ACHN (cell line): ENCODE results near the gene ERCC8.
"Not testable (repeated sequence)": the region's sequence is repeated elsewhere in the genome, so short reads cannot be mapped to it uniquely, and the experiment has no call there.

Experiments
- DNase-seq: peaks from one replicate; pipeline ENCODE4 v3.0.0-alpha.2; 2015
- in situ Hi-C: cut with HindIII; loops from 2 replicates; pipeline ENCODE4 v1.10.0; 2017; ENCODE audit warnings: low sequenced_read_pairs, low pct_ligation_motif_present, low pct_unique_long_range_greater_than_20kb

ERCC8 gene

DNA sequence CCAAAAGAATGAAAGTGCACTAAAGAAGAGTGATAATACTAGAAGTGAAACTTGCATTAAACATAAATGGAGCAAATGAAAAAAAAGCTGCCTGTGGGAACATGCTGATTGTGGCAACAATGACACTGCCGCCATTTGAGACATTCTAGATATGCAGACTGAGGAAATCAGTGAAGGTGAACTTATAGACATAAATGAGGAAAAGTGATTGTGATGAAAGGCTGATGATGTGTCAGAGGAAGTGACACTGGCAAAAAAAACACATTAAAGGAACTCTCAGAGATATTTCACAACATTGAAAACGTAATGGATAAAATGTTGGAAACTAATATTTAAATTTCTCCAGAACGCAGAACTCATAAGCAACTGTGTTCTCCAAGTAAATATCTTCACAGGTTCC lies 1.2 kb downstream of the ERCC8 start:
- DNase-seq: no peak
- in situ Hi-C loops: no loop called here

DNA sequence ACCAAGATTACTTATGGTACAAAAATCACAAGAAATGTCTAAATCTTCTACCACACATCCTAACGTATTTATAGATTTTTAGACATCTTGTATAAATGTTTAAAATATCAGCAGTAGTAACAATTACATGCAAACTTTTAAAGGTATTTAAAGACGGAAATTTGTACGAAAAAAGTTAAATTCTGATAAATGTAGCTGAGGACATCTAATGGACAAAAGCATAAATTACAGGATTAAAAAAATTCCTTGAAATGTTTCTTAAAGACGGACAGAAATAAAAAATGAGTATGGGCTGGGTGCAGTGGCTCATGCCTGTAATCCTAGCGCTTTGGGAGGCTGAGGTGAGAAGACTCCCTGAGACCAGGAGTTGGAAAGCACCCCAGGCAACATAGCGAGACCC lies 15.8 kb downstream of the ERCC8 start:
- in situ Hi-C loops: no loop called here
- peak; percentile 19 for DNase-seq

DNA sequence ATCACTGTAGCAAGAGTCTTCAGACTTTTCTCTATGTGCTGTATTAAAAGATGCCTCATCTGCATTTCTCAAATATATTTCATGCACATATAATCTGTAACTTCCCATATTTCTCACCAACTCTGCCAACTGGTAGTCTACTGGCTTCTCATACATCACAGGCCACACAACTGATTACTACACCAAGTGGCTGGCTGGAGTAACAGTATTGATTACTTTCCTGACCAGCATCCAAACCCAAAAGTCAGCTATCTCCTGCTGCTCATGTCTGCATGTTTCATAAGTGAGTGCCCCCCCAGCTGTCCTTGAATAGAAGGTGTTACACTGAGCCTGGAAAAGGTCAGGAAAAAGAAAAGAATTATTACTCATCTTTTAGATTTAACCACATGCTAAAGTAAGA lies 17.4 kb downstream of the ERCC8 start:
- in situ Hi-C loops: no loop called here
- DNase-seq: no peak

DNA sequence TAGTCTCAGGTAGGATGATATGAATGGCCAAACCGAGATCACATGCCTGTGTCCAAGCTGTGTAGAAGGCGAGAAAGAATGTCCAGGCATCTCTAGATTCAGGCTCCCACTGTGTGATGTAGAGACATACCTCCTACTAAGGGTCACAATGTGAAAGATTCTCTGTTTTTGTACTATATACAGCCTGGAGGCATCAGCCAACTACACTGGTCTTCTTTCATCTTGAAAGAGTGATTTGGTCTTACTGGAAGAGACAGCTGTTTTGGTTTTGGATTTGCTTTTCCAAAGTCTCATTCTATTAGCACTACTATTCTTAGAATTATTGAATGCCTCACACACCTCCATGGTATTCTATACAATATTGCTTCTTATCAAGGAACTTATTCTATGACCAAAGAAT lies 26.4 kb downstream of the ERCC8 start:
- no peak for DNase-seq
- in situ Hi-C loops: no loop called here

DNA sequence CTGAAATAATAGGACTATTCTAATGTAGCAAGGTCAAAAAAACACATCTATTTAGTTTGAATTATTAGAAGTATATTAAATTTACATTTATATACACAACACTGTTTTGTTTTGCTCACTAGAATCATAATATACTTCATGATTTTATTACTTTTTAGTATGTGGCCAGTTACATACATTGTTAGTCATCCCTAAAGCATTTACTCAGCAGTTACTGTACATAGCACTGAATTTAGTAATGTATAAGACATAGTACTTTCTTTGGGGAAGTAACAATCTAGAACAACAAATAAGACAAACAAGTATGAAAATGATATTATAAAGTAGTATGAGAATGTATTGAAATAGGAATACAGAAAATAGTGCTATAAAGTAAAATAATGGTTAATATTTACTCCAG lies 28.2 kb downstream of the ERCC8 start:
- DNase-seq: no peak
- in situ Hi-C loops: no loop called here

DNA sequence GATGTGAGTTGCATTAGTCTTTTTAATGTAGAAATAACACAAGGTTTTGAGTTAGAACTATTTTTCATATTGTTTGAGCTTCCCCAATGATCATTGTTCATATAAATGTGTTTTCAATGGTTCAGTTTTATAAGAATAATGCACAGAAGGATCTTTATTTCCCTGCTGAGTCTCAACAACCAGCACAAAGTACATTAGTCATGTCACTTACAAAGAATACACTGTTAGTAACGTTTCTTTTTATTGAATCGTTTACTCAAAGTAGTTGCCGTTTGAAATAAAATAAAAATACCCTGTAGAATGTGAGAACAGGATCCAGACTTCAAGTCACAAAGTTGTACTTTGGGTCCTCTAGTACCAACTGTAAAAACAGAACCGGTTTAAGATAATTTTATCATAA lies 41.5 kb downstream of the ERCC8 start:
- in situ Hi-C loops: no loop called here
- no peak for DNase-seq

DNA sequence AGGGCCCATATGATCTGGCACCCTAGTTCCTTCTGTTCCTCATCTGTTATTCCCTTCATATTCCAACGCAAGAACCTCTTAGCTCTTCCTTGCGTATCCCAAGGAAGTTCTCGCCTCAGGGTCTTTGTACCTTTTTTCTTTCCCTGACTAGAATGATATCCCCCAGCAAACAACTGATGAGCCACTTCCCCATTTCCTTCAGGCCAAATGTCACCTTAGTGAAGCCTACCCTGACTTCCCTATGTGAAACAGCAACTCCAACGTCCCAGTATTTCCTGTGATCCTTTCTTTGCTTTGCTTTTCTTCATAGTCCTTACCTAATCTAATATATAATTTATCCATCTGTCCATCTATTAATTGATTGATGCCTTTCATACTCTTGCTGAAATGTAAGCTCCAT lies 47.9 kb downstream of the ERCC8 start:
- in situ Hi-C loops: no loop called here

DNA sequence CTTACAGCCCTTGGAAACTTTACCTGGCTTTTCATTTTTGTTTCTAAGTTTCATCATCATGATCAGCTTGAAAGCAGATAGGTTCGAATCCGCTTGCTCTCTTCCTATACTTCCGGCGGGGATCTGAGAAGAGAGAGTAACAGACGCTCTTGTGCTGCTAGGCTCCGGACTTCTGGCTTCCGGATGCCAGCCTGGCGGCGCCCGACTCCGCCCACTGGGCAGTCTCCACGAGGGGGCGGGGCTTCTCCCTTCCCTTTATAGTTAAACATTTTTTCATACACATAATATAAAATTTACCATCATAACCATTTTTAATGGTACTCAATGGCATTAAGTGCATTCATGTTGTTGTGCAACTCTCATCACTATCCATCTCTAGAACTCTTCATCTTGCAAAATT lies 51.3 kb downstream of the ERCC8 start:
- in situ Hi-C loops: no loop called here
- DNase-seq: no peak

More for the DNA sequence above, 47.9 kb downstream of the ERCC8 start:
- DNase-seq: no peak

DNA sequence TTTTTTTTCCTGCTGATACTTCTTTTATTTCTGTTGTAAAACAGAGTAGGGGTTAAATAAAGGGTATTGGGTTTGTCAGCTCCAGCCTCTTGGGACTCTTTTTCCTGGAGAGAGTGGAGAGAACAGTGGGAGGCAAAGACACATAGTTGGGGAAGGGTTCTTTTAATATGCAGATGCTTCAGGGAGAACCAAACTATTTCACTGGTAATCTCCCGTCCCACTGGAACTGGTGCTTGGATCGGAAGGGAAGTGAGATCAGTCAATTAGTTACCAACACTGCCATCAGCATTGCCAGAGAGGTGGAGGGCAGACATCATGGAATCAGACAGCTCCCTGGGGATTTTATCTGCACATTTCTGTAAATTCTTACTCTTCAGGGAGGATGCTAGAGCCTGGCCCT lies 53.2 kb downstream of the ERCC8 start:
- in situ Hi-C loops: no loop called here
- DNase-seq: no peak

DNA sequence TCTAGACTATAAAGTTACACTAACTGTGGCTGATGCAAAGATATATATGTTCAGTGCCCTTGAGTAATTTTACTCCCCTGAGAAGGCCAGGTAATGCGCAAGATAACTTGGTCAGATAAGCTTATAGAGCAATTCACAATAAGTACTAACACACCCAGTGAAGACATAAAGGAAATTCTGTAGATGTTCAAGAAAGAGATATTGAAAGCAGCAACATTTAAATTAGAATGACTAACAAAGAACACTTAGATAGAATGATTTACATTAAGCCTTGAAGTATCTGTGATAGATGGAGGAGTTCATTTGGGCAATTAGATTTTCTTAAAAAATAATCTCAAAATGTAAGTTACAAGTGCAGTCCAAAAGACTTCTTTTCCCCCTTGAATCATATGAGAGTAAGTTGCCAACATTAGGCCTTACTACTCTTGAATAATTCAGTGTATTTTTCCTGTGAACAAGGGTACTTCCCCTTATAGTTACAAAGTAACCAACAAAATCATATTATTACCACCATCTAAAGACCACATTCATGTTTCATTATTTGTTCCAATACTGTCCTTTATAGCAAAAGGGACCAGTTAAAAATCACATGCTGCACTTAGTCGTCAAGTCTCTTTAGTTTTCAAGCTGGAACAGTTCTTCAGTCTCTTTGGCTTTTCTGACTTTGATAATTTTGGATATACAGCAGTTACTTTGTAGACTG lies 56.4 kb downstream of the ERCC8 start:
- no peak for DNase-seq
- in situ Hi-C loops: no loop called here

DNA sequence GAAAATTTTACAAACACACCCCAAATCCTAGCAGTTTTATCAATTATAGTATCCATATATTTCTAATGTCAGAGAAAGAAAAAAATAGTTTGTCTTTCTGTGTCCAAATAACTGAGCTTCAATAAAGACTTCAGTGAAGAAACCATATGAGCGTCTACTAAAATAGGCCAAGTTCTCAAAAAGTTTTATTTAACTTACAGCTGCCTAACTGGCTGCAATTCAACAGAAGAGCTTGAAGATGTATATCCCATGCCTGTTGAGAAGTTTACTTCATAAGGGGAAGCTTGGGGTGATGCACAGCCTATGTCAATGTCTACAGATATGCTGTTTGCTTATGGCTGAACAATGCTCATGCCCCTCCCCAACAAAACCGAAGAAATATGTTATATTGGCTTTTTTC lies 57.1 kb downstream of the ERCC8 start:
- no peak for DNase-seq
- in situ Hi-C loops: no loop called here

DNA sequence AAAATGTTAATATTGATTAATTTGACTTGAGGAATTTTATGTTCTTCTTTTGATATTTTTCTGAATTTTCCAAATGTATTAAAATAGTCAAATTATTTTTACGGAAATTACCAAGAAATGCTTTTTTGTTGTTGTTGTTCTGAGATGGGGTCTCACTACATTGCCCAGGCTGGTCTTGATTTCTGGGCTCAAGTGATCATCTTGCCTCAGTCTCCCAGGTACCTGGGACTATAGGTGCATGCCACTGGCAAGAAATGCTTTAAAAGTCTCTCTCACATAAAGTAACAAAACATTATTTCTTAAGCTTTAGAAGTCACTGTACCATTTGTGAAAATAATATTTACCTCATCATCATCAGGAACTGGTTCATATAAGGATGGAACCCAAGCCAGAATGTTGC lies 57.8 kb downstream of the ERCC8 start:
- in situ Hi-C loops: no loop called here

DNA sequence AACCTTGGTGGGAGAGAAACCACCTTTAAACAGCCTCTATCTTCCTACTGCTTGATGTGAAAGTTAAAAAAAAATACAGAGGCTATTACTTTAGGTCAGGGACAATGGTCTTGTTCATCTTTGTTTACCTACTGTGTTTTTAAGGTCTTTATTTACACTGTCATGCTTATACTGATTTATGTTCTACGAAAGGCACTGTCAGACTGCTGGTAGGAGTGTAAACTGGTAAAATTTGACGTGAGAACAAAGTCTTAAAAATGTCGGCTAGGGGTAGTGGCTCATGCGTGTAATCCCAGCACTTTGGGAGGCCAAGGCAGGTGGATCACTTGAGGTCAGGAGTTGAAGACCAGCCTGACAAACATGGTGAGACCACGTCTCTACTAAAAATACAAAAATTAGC lies 58.7 kb downstream of the ERCC8 start:
- DNase-seq: no peak
- in situ Hi-C loops: no loop called here

More for the DNA sequence above, 57.8 kb downstream of the ERCC8 start:
- DNase-seq: no peak

DNA sequence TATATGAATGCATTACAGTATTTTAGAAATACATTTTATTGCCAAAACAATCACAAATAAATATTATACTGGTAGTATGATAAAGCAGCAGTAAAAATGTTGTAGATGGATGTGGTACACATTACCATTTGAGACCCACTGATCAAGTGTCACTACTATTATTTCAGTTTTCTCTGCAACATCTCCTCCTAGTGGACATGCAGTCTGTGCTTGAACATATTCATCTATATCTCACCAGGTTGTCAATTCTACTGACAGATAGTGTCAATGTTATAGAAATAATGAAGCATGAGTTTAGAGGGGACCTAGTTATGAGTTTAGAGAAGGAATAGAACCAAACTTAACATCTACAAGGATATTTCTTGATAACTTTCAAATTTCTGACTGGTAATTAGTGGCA lies 61.6 kb downstream of the ERCC8 start:
- in situ Hi-C loops: no loop called here
- peak; percentile 52 for DNase-seq

DNA sequence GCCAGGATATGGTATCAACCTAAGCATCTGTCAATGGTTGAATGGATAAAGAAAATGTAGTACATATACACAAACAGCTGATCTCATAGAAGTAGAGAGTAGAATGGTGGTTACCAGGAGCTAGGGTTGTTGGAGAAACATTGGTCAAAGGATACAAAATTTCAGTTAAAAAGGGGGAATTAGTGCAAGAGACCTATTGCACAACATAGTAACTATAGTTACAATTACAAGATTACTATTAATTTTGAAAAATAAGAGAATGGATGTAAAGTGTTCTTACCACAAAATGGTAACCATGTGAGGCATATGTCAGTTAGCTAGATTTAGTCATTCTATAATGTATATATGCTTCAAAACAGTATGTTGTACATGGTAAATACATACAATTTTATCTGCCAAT lies 72.0 kb downstream of the ERCC8 start:
- DNase-seq: no peak
- in situ Hi-C loops: no loop called here

DNA sequence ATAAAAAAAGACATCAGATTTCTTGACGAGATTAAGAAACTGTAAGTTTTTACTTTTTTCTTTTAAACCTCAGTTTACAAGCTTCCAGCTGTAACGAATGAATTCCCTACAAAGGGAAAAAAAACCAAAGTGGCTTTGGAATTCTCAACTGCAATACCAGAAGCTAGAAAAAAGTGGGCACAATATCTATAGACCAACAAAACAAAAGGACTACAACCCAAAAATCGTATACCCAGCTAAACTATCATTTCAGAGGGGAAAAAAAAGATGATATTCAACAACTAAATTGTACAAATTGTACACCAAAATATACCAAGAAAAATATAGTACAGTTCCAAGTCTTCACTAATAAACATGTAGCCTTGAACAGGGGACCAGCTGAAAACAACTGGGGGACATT lies 74.0 kb downstream of the ERCC8 start:
- DNase-seq: no peak
- in situ Hi-C loops: no loop called here

DNA sequence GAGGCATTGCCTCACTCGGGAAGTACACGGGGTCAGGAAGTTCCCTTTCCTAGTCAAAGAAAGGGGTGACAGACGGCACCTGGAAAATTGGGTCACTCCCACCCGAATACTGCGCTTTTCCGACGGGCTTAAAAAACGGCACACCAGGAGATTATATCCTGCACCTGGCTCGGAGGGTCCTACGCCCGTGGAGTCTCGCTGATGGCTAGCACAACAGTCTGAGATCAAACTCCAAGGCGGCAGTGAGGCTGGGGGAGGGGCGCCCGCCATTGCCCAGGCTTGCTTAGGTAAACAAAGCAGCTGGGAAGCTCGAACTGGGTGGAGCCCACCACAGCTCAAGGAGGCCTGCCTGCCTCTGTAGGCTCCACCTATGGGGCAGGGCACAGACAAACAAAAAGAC lies 84.3 kb downstream of the ERCC8 start:
- in situ Hi-C loops, DNase-seq: not testable (repeated sequence)

DNA sequence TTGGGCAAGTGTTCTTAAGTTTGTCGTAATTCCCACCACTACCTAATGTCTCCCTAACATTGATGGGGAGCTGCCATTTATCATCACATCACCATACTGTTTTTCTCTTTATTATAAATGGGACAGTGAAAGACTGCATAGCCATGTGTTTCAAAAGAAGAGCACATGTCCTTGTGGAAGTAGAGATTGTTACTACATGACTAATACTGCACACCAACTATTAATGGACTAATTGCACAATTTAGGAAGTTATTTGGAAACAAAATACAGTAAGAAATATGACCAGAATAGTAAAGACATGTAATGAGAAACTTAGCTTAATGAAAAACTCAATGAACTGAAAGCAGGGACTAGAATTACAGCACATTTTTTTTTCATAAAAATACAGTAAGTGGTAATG lies 88.8 kb downstream of the ERCC8 start:
- DNase-seq: no peak
- in situ Hi-C loops: no loop called here

DNA sequence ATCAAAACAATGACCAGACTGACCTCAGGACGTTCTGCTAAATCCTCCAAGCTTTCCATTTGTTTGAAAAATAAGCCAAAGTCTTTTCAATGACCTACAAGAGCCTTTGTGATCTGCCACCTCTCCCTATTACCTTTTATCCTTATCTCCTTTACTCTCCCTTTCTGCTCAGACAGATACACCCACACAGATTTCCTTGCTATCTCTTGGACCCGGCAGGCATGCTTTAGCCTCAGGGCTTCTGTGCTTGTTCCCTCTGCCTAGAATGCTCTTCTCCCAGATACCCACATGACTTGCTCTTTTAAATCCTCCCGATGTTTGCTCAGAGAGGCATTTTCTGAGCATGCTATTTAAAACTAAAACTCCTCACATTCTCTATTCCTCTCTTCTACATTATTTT lies 91.9 kb downstream of the ERCC8 start:
- in situ Hi-C loops: no loop called here
- no peak for DNase-seq

DNA sequence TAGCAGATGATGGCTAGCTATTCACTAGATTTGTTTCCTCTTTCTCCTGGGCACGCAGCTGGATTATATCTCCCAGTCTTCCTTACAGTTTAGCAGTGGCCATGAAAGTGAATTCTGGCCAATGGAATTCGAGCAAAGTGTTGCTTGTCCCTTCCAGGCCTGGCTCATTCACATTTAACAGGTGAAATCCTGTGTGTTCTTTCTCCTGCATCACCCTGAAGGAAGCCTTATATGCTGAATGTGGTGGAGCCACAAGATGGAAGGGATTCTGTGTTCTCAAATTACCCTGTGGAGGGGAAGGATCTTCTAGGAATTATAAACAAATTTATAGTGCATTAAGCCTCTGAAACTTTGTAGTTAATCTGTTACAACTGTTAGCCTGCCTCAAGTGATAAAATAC lies 92.6 kb downstream of the ERCC8 start:
- no peak for DNase-seq
- in situ Hi-C loops: no loop called here

DNA sequence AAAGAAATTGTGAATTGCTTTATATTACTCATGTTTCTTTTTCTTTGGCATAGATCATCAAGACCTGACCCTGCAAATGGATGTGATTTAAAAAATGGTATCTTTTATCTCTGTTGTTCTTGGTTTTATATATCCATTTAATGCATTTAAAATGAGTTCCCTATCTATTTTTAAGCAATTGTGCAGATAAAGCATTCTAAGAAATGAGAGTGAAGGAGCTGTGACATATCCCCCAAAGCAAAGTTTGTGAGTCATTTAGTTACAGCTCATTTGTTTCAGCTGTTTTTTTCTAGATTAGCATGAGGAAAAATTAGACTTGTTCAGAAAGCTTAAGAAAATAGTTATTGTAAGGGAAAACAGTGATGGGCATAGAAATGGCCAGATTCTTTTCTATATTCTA lies 93.2 kb downstream of the ERCC8 start:
- DNase-seq: no peak
- in situ Hi-C loops: no loop called here
